ENCODE results near the gene SLC7A9. TPM values are rescaled to one million over a fixed set of nuclear protein-coding genes. Genes with fewer than 3 reads are reported as not detected.

The SLC7A9 gene
- total and polyA plus RNA-seq, 4 donors = 6.8 to 16.3 (median 9.8) TPM

DNA sequence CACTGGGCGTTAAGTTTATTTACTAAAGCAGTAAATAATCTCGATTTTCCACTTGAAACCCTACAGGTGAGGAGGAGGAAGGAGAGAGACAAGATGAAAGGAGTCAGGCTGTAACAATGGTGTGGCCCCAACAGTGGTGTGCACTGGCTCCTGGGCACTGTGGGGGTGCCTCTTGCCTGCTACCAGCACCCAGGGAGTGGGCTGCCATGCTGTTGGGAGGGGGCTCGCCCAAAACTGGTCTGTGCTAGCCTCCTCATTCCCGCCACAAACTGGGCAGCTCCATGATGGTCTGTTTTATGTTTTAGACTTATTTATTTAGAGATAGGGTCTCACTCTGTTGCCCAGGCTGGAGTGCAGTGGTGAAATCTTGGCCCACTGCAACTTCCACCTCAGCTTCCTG, 49.8 kb upstream of the SLC7A9 start:
- Histone ChIP-seq H3K27me3 (ENCODE audit: control insufficient read depth in 4 of 4, insufficient read depth in 4 of 4, low read length in 3 of 4) (no peaks in the 10 kb centered on the region), H3K4me1 (ENCODE audit: control insufficient read depth in 4 of 4, insufficient read depth in 4 of 4, low read length in 3 of 4) (no peaks in the 10 kb centered on the region), H3K27ac (ENCODE audit: low read depth in 1 of 2, low read length in 2 of 2) (no peak overlapping the region), H3K4me3 (ENCODE audit: low read depth in 1 of 3, low read length in 3 of 3) (no peak overlapping the region), H3K9me3 (ENCODE audit: control insufficient read depth in 4 of 4, low read length in 3 of 4) (no peaks in the 10 kb centered on the region), H3K36me3 (ENCODE audit: control insufficient read depth in 4 of 4, insufficient read depth in 3 of 4, low read depth in 1 of 4, low read length in 3 of 4) (peaks cover 2 to 9% (median 3%) of the 10 kb centered on the region in 4 donors), H3K9ac (ENCODE audit: low read depth in 1 of 2, low read length in 2 of 2) (no peak overlapping the region)
- no peak for DNase-seq (ENCODE audit: low spot score)
- TF ChIP-seq GABPA (IDR thresholded peaks at IDR 0.05 in 1 of 2, conservative IDR thresholded peaks at IDR 0.05 in 1 of 2) (no peak), JUND (IDR thresholded peaks at IDR 0.05) (no peak), FOXA1 (IDR thresholded peaks at IDR 0.05) (no peak), TAF1 (conservative IDR thresholded peaks at IDR 0.05) (no peak), FOXA2 (IDR thresholded peaks at IDR 0.05) (no peak), RXRA (IDR thresholded peaks at IDR 0.05) (no peak), EGR1 (IDR thresholded peaks at IDR 0.05; ENCODE audit: low read depth in 2 of 2) (no peak), HNF4A (conservative IDR thresholded peaks at IDR 0.05) (no peak), HNF4G (IDR thresholded peaks at IDR 0.05) (no peak), RAD21 (IDR thresholded peaks at IDR 0.05) (no peak), NR2F2 (IDR thresholded peaks at IDR 0.05) (no peak)
- TF ChIP-seq, protein P1, sequence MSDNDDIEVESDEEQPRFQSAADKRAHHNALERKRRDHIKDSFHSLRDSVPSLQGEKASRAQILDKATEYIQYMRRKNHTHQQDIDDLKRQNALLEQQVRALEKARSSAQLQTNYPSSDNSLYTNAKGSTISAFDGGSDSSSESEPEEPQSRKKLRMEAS (IDR thresholded peaks at IDR 0.05) = no peak
- TF ChIP-seq, protein P2, sequence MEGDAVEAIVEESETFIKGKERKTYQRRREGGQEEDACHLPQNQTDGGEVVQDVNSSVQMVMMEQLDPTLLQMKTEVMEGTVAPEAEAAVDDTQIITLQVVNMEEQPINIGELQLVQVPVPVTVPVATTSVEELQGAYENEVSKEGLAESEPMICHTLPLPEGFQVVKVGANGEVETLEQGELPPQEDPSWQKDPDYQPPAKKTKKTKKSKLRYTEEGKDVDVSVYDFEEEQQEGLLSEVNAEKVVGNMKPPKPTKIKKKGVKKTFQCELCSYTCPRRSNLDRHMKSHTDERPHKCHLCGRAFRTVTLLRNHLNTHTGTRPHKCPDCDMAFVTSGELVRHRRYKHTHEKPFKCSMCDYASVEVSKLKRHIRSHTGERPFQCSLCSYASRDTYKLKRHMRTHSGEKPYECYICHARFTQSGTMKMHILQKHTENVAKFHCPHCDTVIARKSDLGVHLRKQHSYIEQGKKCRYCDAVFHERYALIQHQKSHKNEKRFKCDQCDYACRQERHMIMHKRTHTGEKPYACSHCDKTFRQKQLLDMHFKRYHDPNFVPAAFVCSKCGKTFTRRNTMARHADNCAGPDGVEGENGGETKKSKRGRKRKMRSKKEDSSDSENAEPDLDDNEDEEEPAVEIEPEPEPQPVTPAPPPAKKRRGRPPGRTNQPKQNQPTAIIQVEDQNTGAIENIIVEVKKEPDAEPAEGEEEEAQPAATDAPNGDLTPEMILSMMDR (IDR thresholded peaks at IDR 0.05; ENCODE audit: low read depth, low read length, missing input control) = no peak
- TF ChIP-seq, protein P3, sequence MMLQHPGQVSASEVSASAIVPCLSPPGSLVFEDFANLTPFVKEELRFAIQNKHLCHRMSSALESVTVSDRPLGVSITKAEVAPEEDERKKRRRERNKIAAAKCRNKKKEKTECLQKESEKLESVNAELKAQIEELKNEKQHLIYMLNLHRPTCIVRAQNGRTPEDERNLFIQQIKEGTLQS (IDR thresholded peaks at IDR 0.05) = no peak
- 96% methylated on average over 4 of the region's 4 CpGs for WGBS

DNA sequence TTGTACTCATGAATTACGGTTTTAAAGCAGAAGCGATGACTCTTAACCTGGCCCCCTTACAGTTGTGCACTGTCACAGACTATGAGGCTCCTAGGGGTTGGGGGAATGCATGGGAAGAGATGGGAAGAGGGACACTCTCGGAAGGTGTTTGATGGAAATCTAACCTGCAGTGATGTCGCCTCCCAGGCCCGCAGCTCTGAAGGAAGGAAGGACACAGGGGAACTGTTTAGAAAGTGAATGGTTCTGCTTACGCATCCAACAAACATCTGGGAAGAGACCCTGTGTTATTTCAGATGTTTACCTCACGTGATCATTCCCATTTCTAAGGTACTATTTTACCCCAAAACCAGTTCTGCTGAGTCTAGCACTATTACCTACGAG, 48.0 kb upstream of the SLC7A9 start:
- Histone ChIP-seq H3K4me3 (ENCODE audit: low read depth in 1 of 3, low read length in 3 of 3) (no peak overlapping the region), H3K9me3 (ENCODE audit: control insufficient read depth in 4 of 4, low read length in 3 of 4) (no peaks in the 10 kb centered on the region), H3K9ac (ENCODE audit: low read depth in 1 of 2, low read length in 2 of 2) (no peak overlapping the region), H3K27me3 (ENCODE audit: control insufficient read depth in 4 of 4, insufficient read depth in 4 of 4, low read length in 3 of 4) (no peaks in the 10 kb centered on the region), H3K36me3 (ENCODE audit: control insufficient read depth in 4 of 4, insufficient read depth in 3 of 4, low read depth in 1 of 4, low read length in 3 of 4) (peaks cover 0 to 6% (median under 1%) of the 10 kb centered on the region in 4 donors), H3K4me1 (ENCODE audit: control insufficient read depth in 4 of 4, insufficient read depth in 4 of 4, low read length in 3 of 4) (no peaks in the 10 kb centered on the region), H3K27ac (ENCODE audit: low read depth in 1 of 2, low read length in 2 of 2) (no peak overlapping the region)
- no peak for DNase-seq (ENCODE audit: low spot score)
- TF ChIP-seq, protein P4, sequence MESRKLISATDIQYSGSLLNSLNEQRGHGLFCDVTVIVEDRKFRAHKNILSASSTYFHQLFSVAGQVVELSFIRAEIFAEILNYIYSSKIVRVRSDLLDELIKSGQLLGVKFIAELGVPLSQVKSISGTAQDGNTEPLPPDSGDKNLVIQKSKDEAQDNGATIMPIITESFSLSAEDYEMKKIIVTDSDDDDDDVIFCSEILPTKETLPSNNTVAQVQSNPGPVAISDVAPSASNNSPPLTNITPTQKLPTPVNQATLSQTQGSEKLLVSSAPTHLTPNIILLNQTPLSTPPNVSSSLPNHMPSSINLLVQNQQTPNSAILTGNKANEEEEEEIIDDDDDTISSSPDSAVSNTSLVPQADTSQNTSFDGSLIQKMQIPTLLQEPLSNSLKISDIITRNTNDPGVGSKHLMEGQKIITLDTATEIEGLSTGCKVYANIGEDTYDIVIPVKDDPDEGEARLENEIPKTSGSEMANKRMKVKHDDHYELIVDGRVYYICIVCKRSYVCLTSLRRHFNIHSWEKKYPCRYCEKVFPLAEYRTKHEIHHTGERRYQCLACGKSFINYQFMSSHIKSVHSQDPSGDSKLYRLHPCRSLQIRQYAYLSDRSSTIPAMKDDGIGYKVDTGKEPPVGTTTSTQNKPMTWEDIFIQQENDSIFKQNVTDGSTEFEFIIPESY (IDR thresholded peaks at IDR 0.05) = no peak
- TF ChIP-seq FOXA1 (IDR thresholded peaks at IDR 0.05) = no peak
- TF ChIP-seq, protein P3 (IDR thresholded peaks at IDR 0.05) = no peak
- 95% methylated on average over 8 of the region's 8 CpGs for WGBS

Measured in liver (tissue), 9 donors.